Activated T-cell treated with anti-CD3 and anti-CD28 coated beads for 24 hours (primary cell): ENCODE data around the gene RBM23.
"Not testable (repeated sequence)": the region's sequence is repeated elsewhere in the genome, so short reads cannot be mapped to it uniquely, and the experiment has no call there.

Experiments
- DNase-seq: peaks from one replicate; pipeline ENCODE4 v3.0.0-alpha.2; 2020; ENCODE audit warnings: low read depth

The RBM23 gene

GRCh38 chr14:22915886-22916521 lies 2.9 kb downstream of the RBM23 start:
- no peak for DNase-seq

GRCh38 chr14:22914836-22915235 lies 4.1 kb downstream of the RBM23 start:
- not testable (repeated sequence) for DNase-seq

GRCh38 chr14:22910916-22911315 lies 8.0 kb downstream of the RBM23 start:
- no peak for DNase-seq

- DNase-seq, result no peak
Measured at GRCh38 chr14:22908601-22909000, 10.3 kb downstream of the RBM23 start.

- no peak for DNase-seq
Measured at GRCh38 chr14:22907429-22907828, 11.5 kb downstream of the RBM23 start.

- DNase-seq, result no peak
Measured at GRCh38 chr14:22906073-22906472, 12.9 kb downstream of the RBM23 start.

- DNase-seq, result no peak
Measured at GRCh38 chr14:22905627-22906026, 13.3 kb downstream of the RBM23 start.

- DNase-seq, result no peak
Measured at GRCh38 chr14:22903742-22904087, 15.2 kb downstream of the RBM23 start.

- no peak for DNase-seq
Measured at GRCh38 chr14:22901799-22902198, 17.1 kb downstream of the RBM23 start.

GRCh38 chr14:22900081-22900799 lies 18.7 kb downstream of the RBM23 start:
- DNase-seq, result no peak

- no peak for DNase-seq
Measured at GRCh38 chr14:22898302-22899090, 20.5 kb downstream of the RBM23 start.

- no peak for DNase-seq
Measured at GRCh38 chr14:22897357-22897756, 21.6 kb downstream of the RBM23 start.

- no peak for DNase-seq
Measured at GRCh38 chr14:22896760-22897159, 22.2 kb downstream of the RBM23 start.

GRCh38 chr14:22896356-22896755 lies 22.6 kb downstream of the RBM23 start:
- no peak for DNase-seq

GRCh38 chr14:22895402-22895801 lies 23.5 kb downstream of the RBM23 start:
- DNase-seq, result no peak

- DNase-seq, result no peak
Measured at GRCh38 chr14:22893706-22894105, 25.2 kb downstream of the RBM23 start.

GRCh38 chr14:22892488-22892887 lies 26.5 kb downstream of the RBM23 start:
- DNase-seq, result no peak

- no peak for DNase-seq
Measured at GRCh38 chr14:22890416-22890815, 28.5 kb downstream of the RBM23 start.

- no peak for DNase-seq
Measured at GRCh38 chr14:22888662-22889061, 30.3 kb downstream of the RBM23 start.

- peak; percentile 35 for DNase-seq
Measured at GRCh38 chr14:22887990-22888378, 31.0 kb downstream of the RBM23 start.

GRCh38 chr14:22887260-22887989 lies 31.5 kb downstream of the RBM23 start:
- DNase-seq, result no peak

GRCh38 chr14:22886500-22887259 lies 32.3 kb downstream of the RBM23 start:
- DNase-seq, result peak; percentile 57
